ENCODE data around the gene P3H2.

P3H2 gene

GRCh38 chr3:190018460-190018859 is 102.2 kb downstream of the P3H2 start:
- no peak for DNase-seq (ENCODE audit: low read depth)
- no peak for TF ChIP-seq CTCF (conservative IDR thresholded peaks at IDR 0.05; ENCODE audit: low read depth, low read length)
- H3K4me3 ChIP-seq (ENCODE audit: low read depth, low read length), result no peak overlapping the region

GRCh38 chr3:190017521-190018288 is 103.0 kb downstream of the P3H2 start:
- no peak overlapping the region for H3K4me3 ChIP-seq (ENCODE audit: low read depth, low read length)
- DNase-seq (ENCODE audit: low read depth), result peak; percentile 87

GRCh38 chr3:190016966-190017365 is 103.7 kb downstream of the P3H2 start:
- no peak for TF ChIP-seq CTCF (conservative IDR thresholded peaks at IDR 0.05; ENCODE audit: low read depth, low read length)
- DNase-seq (ENCODE audit: low read depth), result no peak
- no peak overlapping the region for H3K4me3 ChIP-seq (ENCODE audit: low read depth, low read length)

More at GRCh38 chr3:190017521-190018288, 103.0 kb downstream of the P3H2 start:
- peak; percentile 60 for TF ChIP-seq CTCF (conservative IDR thresholded peaks at IDR 0.05; ENCODE audit: low read depth, low read length)

GRCh38 chr3:190014940-190015339 is 105.8 kb downstream of the P3H2 start:
- TF ChIP-seq CTCF (conservative IDR thresholded peaks at IDR 0.05; ENCODE audit: low read depth, low read length), result no peak
- H3K4me3 ChIP-seq (ENCODE audit: low read depth, low read length), result no peak overlapping the region
- DNase-seq (ENCODE audit: low read depth), result no peak

GRCh38 chr3:190013943-190014924 is 106.5 kb downstream of the P3H2 start:
- no peak for TF ChIP-seq CTCF (conservative IDR thresholded peaks at IDR 0.05; ENCODE audit: low read depth, low read length)
- no peak for DNase-seq (ENCODE audit: low read depth)
- H3K4me3 ChIP-seq (ENCODE audit: low read depth, low read length), result no peak overlapping the region

GRCh38 chr3:190012784-190013183 is 107.9 kb downstream of the P3H2 start:
- DNase-seq (ENCODE audit: low read depth), result no peak
- H3K4me3 ChIP-seq (ENCODE audit: low read depth, low read length), result no peak overlapping the region
- TF ChIP-seq CTCF (conservative IDR thresholded peaks at IDR 0.05; ENCODE audit: low read depth, low read length), result no peak

Data from choroid plexus epithelial cell (primary cell).